HL-60 (cell line): ENCODE measurements around the gene ENOX1.

Source experiments
- DNase-seq, 2 experiments: peaks; one replicate each; pipeline ENCODE4 v3.0.0-alpha.2; 2010 to 2020; ENCODE audit warnings: low read depth in 1 of 2, low spot score in 1 of 2
- H3K27ac ChIP-seq: fragments of 250-450 bp; sonication (Bioruptor Pico); replicated peaks from 2 replicates; pipeline ENCODE4 v1.5.1; 2020; ENCODE audit warnings: mild to moderate bottlenecking, moderate library complexity
- H3K27me3 ChIP-seq: fragments of 250-450 bp; sonication (Bioruptor Pico); 2 replicates; pipeline ENCODE4 v1.5.1; 2021; ENCODE audit warnings: mild to moderate bottlenecking, moderate library complexity; ENCODE audit not compliant: insufficient read depth, poor library complexity, severe bottlenecking
- H3K4me3 ChIP-seq: replicated peaks from 2 replicates; pipeline ENCODE4 v1.5.1; 2011; ENCODE audit warnings: mild to moderate bottlenecking, control low read depth, low read length; ENCODE audit not compliant: insufficient read depth
- CTCF ChIP-seq: IDR thresholded peaks from one replicate; pipeline ENCODE4 v1.5.1; 2011; ENCODE audit warnings: low read length, control low read depth, inconsistent platforms; ENCODE audit not compliant: insufficient read depth
- GABPA ChIP-seq: IDR thresholded peaks from 2 replicates; pipeline ENCODE4 v1.6.1; 2012; ENCODE audit warnings: low read depth
- POLR2AphosphoS5 ChIP-seq: IDR thresholded peaks from 2 replicates; pipeline ENCODE4 v1.6.1; 2012; ENCODE audit warnings: low read depth
- REST ChIP-seq: IDR thresholded peaks from 2 replicates; pipeline ENCODE4 v1.6.1; 2012; ENCODE audit warnings: low read depth; ENCODE audit not compliant: insufficient replicate concordance
- SPI1 ChIP-seq: IDR thresholded peaks from 2 replicates; pipeline ENCODE4 v1.6.1; 2012; ENCODE audit warnings: low read depth, mild to moderate bottlenecking, borderline replicate concordance

ENOX1 gene

GRCh38 chr13:43405457-43405856 is 381.3 kb downstream of the ENOX1 start:
- Histone ChIP-seq H3K27me3 (peaks cover 4% of the 10 kb centered on the region), H3K27ac (no peak overlapping the region), H3K4me3 (no peak overlapping the region)
- TF ChIP-seq GABPA (no peak), REST (no peak), POLR2AphosphoS5 (no peak), SPI1 (no peak), CTCF (no peak)
- DNase-seq = no peak

GRCh38 chr13:43402380-43402779 is 384.4 kb downstream of the ENOX1 start:
- TF ChIP-seq SPI1 = no peak
- no peak for TF ChIP-seq GABPA
- TF ChIP-seq CTCF = no peak
- TF ChIP-seq REST = no peak
- TF ChIP-seq POLR2AphosphoS5 = no peak
- no peak overlapping the region for H3K4me3 ChIP-seq
- H3K27me3 ChIP-seq = peaks cover 4% of the 10 kb centered on the region
- no peak overlapping the region for H3K27ac ChIP-seq
- no peak for DNase-seq

- TF ChIP-seq POLR2AphosphoS5 (no peak), REST (no peak)
- Histone ChIP-seq H3K27ac (no peak overlapping the region), H3K27me3 (peaks cover 4% of the 10 kb centered on the region), H3K4me3 (no peak overlapping the region)
- DNase-seq = no peak
Measured at GRCh38 chr13:43401361-43401760, 385.4 kb downstream of the ENOX1 start.

- Histone ChIP-seq H3K27ac (no peak overlapping the region), H3K4me3 (no peak overlapping the region), H3K27me3 (peaks cover under 1% of the 10 kb centered on the region)
- DNase-seq = no peak
- TF ChIP-seq CTCF = no peak
- no peak for TF ChIP-seq GABPA
- no peak for TF ChIP-seq REST
- no peak for TF ChIP-seq SPI1
- no peak for TF ChIP-seq POLR2AphosphoS5
Measured at GRCh38 chr13:43397111-43397510, 389.7 kb downstream of the ENOX1 start.
